Stimulated activated CD4-positive, alpha-beta T cell treated with anti-CD3 and anti-CD28 coated beads, Interleukin-4, amount 100 ng/mL, for 24 hours (primary cell): ENCODE results near the gene RAB33A.
"Not testable (repeated sequence)": the region's sequence is repeated elsewhere in the genome, so short reads cannot be mapped to it uniquely, and the experiment has no call there.

Experiments
- DNase-seq: peaks from one replicate; pipeline ENCODE4 v3.0.0-alpha.2; 2020

RAB33A gene

GRCh38 chrX:130173190-130173895, 1.6 kb downstream of the RAB33A start:
- peak; percentile 39 for DNase-seq

GRCh38 chrX:130174045-130174704, 2.4 kb downstream of the RAB33A start:
- no peak for DNase-seq

GRCh38 chrX:130174937-130175336, 3.2 kb downstream of the RAB33A start:
- no peak for DNase-seq

GRCh38 chrX:130176354-130176776, 4.6 kb downstream of the RAB33A start:
- DNase-seq, result no peak

GRCh38 chrX:130176942-130177341, 5.2 kb downstream of the RAB33A start:
- DNase-seq, result no peak

GRCh38 chrX:130179170-130179569, 7.4 kb downstream of the RAB33A start:
- no peak for DNase-seq

GRCh38 chrX:130179579-130180215, 7.9 kb downstream of the RAB33A start:
- DNase-seq, result no peak

- DNase-seq, result no peak
Measured at GRCh38 chrX:130184168-130184567, 12.4 kb downstream of the RAB33A start.

- no peak for DNase-seq
Measured at GRCh38 chrX:130184857-130185256, 13.1 kb downstream of the RAB33A start.

GRCh38 chrX:130186651-130187050, 14.9 kb downstream of the RAB33A start:
- DNase-seq, result no peak

GRCh38 chrX:130190801-130191200, 19.0 kb downstream of the RAB33A start:
- no peak for DNase-seq

GRCh38 chrX:130196466-130196865, 24.7 kb downstream of the RAB33A start:
- DNase-seq, result no peak

GRCh38 chrX:130197464-130197863, 25.7 kb downstream of the RAB33A start:
- no peak for DNase-seq

GRCh38 chrX:130204647-130205046, 32.9 kb downstream of the RAB33A start:
- DNase-seq, result no peak

GRCh38 chrX:130211415-130212186, 39.8 kb downstream of the RAB33A start:
- DNase-seq, result no peak

GRCh38 chrX:130212371-130212770, 40.6 kb downstream of the RAB33A start:
- DNase-seq, result no peak

GRCh38 chrX:130213376-130213775, 41.6 kb downstream of the RAB33A start:
- DNase-seq, result no peak

- no peak for DNase-seq
Measured at GRCh38 chrX:130216320-130216719, 44.6 kb downstream of the RAB33A start.

- no peak for DNase-seq
Measured at GRCh38 chrX:130224810-130225209, 53.0 kb downstream of the RAB33A start.

- no peak for DNase-seq
Measured at GRCh38 chrX:130228871-130229270, 57.1 kb downstream of the RAB33A start.

GRCh38 chrX:130231184-130231583, 59.4 kb downstream of the RAB33A start:
- DNase-seq, result not testable (repeated sequence)
